HEK293T (cell line): ENCODE data around the gene RAB15.

Source experiments
- BHLHE40 ChIP-seq: fragments of 450-650 bp; IDR thresholded peaks from 2 replicates; pipeline ENCODE4 v1.6.1; 2016; ENCODE audit warnings: mild to moderate bottlenecking, moderate library complexity, borderline replicate concordance
- FOXA1 ChIP-seq: fragments of 450-650 bp; IDR thresholded peaks from 2 replicates; pipeline ENCODE4 v1.6.1; 2016; ENCODE audit warnings: mild to moderate bottlenecking
- FOXK2 ChIP-seq: fragments of 450-650 bp; IDR thresholded peaks from 2 replicates; pipeline ENCODE4 v1.6.1; 2016; ENCODE audit warnings: mild to moderate bottlenecking
- FOXM1 ChIP-seq: fragments of 450-650 bp; IDR thresholded peaks from 2 replicates; pipeline ENCODE4 v1.6.1; 2017; ENCODE audit warnings: mild to moderate bottlenecking, borderline replicate concordance
- LEF1 ChIP-seq: fragments of 450-650 bp; IDR thresholded peaks from 2 replicates; pipeline ENCODE4 v1.6.1; 2017; ENCODE audit warnings: mild to moderate bottlenecking, borderline replicate concordance
- NFRKB ChIP-seq: fragments of 450-650 bp; IDR thresholded peaks from 2 replicates; pipeline ENCODE4 v1.6.1; 2016; ENCODE audit warnings: mild to moderate bottlenecking, moderate library complexity
- SP1 ChIP-seq: fragments of 450-650 bp; IDR thresholded peaks from 2 replicates; pipeline ENCODE4 v1.6.1; 2017
- TARDBP ChIP-seq: fragments of 450-650 bp; IDR thresholded peaks from 2 replicates; pipeline ENCODE4 v1.6.1; 2016

DNA sequence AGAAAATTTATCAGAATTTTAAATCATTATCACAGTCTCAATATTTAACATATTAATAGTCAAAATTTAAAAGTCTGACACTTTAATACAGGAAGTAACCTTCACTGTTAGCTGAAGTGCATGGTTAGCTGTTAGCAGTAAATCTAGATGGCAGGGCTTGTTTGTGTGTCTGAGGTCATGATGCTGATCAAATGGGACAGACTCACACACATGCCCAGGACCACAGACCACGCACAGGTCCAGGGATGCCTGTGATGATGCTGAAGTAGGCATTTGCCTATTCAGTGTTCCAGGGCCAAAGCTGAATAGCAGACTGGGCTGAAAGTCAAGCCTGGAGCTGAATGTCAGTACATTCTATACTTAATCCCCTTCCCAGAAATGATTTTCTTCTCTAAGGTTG, 35.1 kb upstream of the RAB15 start:
- TF ChIP-seq FOXK2 (no peak), SP1 (no peak), FOXM1 (no peak), BHLHE40 (no peak), NFRKB (no peak), TARDBP (no peak), LEF1 (no peak), FOXA1 (no peak)
